ENCODE measurements around the gene PIR.

The PIR gene

DNA sequence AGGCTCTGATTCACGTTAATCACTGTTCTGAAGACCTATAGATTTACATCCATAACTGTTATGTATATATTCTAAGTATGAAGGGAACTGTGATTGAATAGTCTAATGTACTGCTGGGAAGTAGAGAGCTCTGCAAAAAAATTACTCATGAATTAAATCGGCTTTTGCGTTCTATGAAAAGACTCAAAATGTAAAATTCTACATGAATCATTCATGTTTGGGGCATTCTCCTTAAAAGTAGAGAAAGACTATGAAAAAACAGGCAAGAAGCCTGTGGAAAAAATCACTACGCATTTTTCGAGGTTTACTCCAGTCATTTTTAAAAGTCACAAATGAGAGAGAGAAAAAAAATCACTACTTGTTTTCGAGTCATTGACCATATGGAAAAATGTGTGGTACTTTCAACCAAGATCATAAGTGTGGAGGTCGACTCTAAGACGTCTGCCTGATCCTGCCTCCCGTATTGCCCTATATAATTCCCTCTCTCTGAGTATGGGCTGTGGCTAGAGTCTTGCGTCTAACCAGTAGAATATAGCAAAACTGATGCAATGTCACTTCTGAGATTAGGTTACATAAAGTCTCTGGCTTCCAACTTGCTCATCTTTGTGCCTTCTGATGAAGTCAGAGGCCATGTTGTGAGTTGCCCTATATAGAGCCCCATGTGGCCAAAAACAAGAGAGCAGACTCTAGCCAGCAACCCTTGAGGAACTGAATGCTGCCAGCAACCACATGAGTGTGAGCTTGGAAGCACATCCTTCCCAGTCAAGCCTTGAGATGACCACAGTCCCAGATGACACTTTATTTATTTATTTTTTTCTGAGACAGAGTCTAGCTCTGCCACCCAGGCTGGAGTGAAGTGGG lies 76.8 kb downstream of the PIR start:
- no peak for DNase-seq

DNA sequence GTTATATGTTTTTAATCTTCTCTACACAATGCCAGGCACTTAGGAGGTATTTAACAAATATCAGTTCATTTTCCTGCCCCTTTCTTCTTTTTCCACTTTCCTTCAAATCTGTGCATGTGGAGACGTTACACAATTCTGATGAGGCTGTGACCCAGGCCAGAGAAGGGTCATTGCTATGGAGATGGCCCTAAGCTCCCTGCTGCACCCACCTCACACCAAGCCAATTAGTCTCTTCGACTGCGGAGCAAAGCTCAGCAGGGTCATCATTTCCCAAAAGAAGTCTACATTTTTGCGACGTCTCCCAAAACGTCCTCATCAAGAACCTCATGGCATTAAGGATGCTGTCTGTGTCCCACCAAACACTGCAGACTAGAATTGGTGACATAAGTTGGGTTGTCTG lies 80.0 kb downstream of the PIR start:
- DNase-seq = no peak

DNA sequence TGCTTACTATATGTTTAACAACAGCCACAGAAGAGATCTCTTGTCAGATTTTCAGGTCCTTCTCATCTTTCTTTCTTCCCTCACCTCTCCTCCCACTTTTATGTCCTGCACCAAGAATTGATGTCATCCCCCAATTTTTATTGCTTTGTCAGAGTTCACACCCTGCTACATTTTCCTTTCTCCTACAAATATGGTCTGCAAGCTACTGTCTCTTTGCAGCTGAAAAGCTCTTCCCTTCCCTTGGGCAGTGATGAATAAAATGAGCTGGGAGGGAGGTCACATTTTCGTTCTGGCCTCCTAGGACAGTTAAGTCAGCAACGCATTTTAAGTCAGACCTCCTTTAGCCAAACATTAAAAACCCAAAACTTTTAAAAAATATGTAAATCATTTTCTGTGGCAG lies 82.2 kb downstream of the PIR start:
- no peak for DNase-seq

DNA sequence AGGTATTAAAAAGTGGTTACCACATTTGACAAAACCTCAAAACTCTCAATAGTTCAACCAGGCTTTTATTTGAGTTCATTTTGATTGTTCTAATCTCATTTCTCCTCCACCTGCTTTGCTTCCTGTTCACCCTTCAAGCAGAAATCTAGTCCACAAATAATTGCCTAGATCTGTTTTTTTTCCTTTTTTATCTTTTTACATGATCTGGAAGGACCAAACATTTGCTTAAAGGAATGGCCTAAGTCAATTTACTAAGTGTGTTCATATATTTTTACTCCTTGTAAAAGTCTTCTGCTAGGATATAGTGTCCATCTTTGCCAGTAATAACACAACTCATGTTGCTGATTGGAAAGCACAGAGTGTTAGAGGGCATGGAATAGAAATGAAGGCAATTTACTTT lies 82.7 kb downstream of the PIR start:
- no peak for DNase-seq

DNA sequence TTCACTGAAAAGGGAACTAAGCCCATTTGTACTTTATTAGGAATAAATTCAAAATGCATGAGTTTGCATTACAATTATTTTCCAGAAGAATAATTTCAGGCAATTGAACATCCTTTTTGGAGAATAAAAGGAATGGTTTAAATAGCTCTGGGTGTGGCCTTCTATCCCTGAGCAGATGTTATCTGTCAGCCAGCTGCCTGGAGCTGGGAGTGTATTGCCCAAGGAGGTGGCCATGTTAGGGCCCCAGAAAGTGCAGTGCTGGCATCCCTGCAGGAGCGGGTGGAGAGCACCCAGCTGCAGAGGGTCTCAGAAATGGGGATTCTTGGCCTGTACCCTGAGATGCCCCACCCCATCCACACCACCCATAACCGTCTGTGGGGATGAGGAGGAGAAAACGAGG lies 87.3 kb downstream of the PIR start:
- DNase-seq = no peak

DNA sequence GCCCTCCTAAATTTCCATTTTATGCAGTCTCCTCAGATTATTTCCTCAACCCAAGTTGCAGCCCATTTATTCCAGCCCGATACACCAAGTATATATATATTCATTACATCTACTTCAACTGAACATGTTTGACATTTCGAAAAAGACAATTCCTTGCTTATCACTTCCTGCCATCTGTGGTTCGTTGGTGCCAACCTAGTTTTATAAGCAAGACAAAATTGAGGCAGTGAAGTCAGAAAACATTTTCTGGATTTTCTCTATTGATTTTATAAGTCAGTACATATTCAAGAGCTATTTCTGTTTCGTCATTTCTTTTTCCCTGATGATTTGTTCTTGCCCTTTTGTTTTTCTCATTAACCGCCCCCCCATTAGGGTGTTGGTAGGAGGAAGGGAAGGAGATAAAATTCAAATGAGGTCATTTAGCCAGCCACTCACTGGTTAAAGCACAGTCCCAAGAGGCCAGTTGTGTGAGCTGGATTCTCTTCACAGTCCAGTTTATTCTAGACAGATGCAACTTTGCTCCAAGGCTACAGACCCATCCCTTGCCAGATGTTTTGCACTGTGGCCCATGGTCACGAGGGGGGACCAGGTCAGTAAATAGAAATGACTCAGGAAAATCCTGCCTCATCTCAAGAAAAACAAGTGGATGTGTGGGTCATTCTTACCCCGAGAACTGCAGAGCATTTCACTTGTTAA lies 88.6 kb downstream of the PIR start:
- no peak for DNase-seq

DNA sequence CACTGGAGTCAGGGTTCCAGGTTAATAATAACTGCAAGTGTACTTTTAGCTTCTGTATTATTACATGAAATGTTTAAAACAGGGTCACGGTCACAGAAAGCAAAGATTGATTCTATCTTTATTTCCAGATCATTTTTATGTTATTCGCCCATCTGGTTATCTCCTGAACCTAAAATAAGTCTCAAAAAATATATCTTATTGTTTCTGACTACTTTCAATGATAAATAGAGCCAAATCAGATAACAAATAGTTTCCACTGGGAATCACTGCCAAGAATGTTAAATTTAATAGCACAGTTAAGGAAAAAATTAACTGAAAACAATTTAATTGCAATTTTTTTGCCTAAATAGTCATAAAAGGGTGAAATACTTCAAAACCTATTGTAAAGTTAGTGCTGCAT lies 91.8 kb downstream of the PIR start:
- no peak for DNase-seq

DNA sequence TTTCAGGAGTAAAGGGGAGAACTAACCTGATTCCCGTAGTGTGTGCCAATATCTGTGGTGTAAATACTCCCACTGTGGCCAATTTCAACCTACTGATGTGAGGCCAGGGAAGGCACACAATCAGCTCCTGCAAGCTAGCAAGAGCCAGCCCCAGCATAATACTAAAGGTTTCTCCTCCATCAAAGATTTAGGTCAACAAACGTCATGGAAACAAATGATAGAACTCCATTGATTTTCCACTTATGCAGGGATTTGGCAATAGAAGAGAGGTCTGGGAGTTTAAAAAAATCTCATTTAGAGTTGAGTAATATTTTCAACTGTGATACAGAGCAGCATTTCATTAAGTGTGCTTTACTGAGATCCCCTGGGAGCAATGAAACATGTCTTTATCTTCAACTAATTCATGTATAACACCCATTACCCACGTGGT lies 93.2 kb downstream of the PIR start:
- DNase-seq = no peak

DNA sequence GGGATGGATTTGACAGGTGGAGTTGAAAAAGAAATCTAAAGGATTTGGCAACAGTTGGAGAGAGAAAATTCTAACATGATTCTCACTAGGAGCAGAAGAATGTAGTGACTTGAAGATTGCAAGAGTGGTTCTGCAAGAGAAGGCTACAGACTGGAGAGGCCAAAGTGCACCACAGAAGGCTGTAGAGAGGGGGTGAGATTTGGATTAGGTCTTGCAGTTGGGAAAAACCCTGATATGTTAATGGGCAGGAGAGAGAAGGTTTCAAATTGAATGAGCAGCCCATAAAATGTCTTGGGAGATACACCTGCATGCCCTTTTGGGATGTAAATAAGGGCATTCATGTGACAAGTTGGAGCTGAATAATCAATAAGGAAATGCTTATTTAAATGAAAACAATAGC lies 94.3 kb downstream of the PIR start:
- no peak for DNase-seq

DNA sequence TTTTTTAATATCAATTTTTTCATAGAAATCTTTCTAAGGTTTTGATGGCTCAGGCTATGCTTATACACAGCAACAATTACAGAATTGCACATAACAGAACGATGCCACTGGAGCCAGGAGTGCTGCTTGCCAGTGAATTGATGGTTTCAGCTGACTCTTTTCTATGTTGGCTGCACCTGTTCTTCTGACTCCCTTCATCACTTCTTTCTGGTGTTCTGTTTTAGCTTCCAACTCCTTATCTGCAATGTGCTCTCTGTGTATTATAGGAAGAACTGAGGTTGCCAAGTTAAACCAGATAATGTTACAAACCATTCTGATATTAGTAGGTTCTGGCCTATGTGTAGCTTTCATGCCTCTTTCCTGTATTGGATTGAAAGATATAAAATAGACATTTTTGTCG lies 97.3 kb downstream of the PIR start:
- DNase-seq = no peak

DNA sequence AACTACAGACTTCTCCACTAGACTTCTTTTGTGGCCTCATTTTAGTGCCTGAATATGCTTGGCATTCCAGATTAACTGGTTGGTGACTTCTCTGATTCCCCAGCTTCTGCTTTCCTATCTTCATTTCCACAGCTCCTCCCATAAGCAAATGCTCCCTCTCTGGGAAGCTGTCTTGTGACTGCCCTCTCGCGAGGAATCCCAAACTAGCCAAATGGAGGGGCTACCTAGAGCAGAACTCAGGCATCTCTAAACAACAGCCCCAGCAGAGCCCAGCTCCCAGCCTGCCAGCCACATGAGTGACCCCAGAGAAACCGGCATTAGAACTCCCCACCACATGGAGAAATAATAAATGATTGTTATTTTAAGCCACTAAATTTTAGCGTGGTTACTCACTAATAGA lies 101.3 kb downstream of the PIR start:
- no peak for DNase-seq

DNA sequence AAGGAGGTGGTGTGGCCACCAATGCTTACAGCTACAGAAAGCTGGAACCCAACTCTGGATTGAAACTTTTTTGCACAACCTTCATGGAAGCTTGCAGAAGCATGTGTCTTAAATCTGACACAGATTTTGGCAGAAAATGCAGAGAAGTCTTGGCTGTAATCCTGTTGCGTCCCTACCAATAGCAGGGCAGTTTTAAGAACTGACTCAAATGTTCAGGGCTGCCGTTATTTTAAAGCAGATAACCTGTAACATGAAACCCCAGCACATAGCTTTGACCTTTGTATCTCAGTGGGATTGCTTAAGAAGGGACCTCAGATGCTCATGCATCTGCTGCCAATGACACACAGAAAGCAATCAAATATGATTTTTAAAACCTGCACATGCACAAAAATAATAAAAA lies 108.8 kb downstream of the PIR start, which contains the start of gene VEGFD:
TSS of gene VEGFD (minus strand) at position 110 of the 400 bp plus-strand sequence. CDS start 467 bp downstream, outside the sequence.
- no peak for DNase-seq

DNA sequence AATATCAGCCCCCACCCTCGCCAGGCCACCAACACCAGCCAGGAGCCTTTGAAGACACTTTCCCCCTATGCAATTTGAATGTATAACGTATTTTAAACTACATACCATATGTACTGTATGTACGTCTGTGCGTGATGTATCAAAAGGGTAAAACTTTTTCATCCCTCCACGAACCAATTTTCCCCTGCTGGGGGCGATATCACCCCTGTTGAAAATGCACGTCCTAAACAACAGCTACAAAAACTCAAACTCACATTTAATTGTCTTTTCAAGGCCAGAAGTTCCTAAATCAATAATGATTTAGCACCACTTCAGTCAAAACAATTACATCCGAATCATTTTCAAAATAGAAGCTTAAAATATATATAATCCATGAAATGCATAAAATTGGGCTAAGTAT lies 110.3 kb downstream of the PIR start:
- DNase-seq = no peak

DNA sequence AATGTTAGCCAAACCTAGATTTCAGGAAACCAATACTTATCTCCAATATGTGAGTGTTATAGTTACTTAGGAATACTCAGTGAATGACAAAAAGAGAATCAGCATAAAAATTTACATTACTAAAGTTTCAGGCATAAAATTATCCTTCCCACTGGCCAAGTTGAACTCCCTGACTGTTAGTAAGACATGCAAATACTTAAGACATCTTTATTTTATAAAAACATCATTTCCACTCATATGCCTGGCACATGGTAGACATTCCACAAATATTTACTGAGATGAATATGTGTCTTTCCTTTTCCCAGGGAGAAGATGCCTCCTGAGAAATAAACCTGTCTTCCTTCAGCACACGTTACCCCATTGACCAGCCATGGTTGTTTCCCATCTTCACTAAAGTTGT lies 116.2 kb downstream of the PIR start:
- DNase-seq = no peak

DNA sequence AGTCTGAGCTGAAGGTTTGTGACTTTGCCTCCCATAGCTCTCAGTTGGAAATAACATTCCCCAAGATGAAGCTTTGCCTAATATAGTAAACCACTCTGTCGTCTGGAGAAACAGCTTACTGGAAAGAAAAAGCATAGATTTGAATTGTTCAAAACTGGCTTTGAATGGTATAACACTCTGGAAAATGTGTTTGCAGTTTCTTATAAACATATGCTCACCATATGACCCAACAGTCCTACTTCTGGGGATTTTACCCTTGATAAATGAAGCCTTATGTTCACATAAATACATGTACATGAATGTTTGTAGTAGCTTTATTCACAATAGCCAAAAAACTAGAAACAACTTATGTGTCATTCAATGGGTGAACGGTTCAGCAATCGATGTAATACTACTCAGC lies 119.2 kb downstream of the PIR start:
- DNase-seq = no peak

DNA sequence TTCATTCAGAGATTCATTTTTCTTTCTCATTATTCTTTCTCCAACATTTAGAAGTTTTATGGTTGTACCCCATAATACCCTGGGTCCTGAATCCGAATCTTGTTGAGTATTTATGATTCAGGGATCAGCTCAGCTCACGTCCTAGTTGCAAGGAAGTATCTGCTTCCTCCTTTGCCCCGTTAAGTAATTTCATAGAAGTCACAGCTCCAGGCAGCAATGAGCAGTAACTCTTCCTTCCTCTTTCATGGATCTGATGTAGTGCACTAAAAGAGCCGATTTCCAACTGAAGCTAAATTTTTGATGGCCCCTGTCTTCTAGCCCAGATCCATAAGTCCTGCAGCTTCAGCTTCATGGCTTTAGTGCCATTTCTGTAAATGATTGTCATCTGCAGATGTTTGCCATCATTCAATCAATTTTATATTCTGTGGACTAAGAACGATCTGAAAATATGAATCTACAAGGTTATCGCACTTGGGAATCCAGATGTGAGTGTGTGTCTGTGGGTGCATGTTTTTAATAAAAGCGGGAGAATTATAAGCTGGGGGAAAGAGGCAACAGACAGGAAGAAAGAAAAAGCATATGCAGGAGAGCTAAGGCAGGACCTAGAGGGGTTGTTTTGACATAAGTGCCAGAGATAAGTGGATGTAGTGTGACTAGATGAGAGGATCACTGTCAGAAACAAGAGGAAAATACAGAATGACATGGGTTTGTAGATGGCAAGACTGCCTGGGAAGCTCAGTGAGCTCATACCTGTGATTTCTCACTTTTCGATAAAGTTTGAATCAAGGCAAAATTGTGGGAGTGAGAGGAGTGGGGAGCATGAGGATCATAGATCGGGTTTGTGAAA lies 126.4 kb downstream of the PIR start:
- DNase-seq = no peak

DNA sequence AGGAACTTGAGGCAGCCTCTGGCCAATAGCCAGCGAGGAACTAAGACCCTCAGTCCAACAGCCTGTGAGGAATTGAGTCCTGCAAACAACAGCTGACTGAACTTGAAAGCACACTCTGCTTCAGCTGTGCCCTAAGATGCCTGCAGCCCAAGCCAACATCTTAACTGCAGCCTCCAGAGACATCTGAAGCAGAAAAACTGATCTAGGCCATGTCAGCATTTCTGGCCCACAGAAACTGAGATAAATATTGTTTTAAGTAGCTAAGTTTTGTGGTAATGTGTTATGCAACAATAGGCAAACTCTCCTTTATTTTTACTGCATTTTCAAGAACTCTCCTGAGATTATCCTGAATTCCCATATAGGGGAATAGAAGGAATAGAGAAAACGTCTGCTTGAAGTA lies 133.4 kb downstream of the PIR start:
- no peak for DNase-seq

DNA sequence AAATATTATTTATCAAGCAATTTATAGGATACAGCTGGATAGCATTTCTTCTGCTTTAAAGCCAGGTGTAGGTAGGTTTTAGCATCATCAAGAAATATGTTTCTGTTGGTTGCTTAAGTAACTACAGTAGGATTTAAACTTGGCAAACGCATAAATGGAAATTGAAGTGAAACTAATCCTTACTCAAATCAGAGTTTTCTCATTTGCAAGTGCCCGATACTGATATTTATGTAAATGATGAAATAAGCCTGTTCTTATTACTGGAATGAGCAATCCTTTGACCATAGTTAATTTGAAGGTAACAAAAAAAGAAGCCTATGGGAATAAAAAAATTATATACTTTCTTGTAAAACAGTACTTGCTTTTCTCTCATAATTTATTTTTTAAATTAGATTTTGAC lies 134.6 kb downstream of the PIR start:
- no peak for DNase-seq

DNA sequence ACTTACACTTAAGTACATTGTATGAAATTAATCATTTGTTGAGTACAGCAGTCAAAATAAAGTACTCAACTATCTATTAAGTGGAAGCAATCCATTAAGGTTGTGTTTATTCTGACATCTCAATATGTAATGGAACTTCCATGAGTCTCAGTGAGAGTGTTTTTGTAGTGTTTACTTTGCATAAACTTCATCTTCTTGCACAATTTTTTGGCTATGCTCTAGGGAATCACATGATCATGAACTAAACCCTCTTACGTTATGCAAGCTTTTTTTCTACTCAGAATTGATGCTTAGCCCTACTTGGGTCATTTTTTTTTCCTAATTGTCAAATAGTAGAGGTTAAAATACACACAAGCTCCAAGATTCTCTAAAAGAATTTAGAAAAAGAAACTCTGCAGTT lies 136.7 kb downstream of the PIR start:
- no peak for DNase-seq

DNA sequence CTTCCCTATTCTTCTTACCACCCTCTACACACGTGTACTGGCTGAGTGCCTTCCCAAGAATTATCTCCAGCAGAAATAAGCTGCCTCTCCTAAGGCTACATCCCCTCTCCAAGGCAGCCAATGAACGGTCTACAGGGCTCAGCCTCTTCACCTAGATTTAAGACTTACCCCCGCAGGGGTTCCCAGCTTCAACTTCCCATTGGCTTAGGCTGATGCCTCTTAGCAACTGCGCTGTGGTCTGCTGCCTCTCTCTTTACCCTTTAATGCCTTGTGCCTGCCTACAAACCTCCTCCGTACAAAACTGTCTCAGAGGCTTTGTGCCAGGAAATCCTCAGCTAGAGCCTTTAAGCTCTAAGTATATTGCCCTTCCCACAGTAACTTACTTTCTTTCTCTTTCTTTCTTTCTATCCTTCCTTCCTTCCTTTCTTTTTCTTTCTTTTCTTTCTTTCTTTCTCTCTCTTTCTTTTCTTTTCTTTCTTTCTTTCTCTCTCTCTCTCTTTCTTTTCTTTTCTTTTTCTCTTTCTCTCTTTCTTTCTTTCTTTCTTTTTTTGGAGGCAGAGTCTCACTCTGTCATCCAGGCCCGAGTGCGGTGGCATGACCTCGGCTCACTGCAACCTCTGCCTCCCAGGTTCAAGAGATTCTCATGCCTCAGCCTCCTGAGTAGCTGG lies 142.7 kb downstream of the PIR start:
- DNase-seq = no peak

DNA sequence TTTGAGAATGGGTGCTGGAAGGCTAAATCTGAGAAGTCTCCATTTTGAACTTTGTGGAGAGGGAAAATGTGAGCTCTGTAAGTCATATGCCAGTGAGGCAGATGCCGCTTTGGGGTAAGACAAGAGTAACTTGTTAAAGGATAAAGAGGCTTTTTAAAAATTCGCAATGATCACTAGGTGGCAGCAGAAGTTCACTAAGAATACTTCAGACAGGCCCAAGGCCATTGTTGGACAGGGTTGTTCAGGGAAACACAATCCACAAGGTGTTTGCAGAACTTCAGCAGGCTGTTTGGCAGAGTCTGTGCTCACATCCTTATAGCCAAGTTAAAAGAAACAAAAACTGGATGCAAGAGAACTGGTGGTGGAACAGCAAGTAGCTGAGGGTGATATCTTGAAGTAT lies 144.1 kb downstream of the PIR start:
- DNase-seq = peak; percentile 38

DNA sequence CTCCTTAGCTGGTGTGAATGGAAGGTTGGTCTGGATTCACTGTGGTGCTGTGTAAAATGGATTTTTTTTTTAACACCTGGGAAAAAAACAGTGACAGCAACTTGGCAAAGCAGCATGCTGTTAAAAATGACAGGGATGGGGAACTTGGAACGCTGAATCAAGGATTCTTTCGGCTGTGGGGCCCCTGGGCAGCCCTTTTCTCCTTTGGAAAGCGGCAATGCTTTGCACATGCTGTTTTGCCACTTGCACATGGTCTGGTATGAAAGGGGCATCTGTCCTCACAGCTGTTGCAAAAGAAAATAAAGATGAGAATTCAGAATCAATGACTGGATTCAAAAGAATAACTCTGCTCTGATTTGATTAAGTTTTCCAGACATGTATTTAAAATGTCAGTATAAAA lies 147.2 kb downstream of the PIR start:
- no peak for DNase-seq

DNA sequence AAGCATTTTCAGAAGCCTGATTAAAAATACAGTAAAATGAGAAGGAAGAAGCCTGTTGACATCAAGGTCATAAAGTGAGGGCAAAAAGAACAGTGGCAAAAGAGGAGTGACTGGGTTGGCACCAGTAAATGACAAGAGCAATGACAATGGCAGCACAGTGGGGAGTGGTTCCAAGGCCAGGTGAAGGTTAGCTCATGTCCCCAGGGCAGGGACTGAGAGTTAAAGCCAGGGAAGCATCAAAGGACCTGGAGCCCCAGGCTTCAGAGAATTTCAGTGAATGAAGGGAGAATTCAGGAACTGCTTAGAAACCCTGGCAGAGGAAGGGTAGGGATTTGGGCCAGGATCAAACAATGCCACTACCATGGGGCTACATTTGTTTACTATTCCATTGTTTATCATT lies 149.0 kb downstream of the PIR start:
- DNase-seq = no peak

All from NCI-H510A treated with DMSO at 0.1 percent for 48 hours (cell line).